Measurements from ENCODE around the gene VAV1.
"Not testable (repeated sequence)": the region's sequence is repeated elsewhere in the genome, so short reads cannot be mapped to it uniquely, and the experiment has no call there.

VAV1 gene

GRCh38 chr19:6819323-6819722 is 46.8 kb downstream of the VAV1 start:
- no peak for DNase-seq

GRCh38 chr19:6820237-6820636 is 47.7 kb downstream of the VAV1 start:
- no peak for DNase-seq

- DNase-seq, result no peak
Observed at GRCh38 chr19:6821639-6822310, 49.3 kb downstream of the VAV1 start.

- peak; percentile 37 for DNase-seq
Observed at GRCh38 chr19:6822311-6822670, 49.8 kb downstream of the VAV1 start.

GRCh38 chr19:6825076-6825774 is 52.7 kb downstream of the VAV1 start:
- no peak for DNase-seq

- no peak for DNase-seq
Observed at GRCh38 chr19:6826281-6826920, 53.9 kb downstream of the VAV1 start.

GRCh38 chr19:6828306-6828697 is 55.8 kb downstream of the VAV1 start:
- DNase-seq, result peak; percentile 17

GRCh38 chr19:6828698-6829633 is 56.5 kb downstream of the VAV1 start:
- peak; percentile 81 for DNase-seq

- DNase-seq, result not testable (repeated sequence)
Observed at GRCh38 chr19:6829829-6830228, 57.3 kb downstream of the VAV1 start.

- not testable (repeated sequence) for DNase-seq
Observed at GRCh38 chr19:6831084-6831483, 58.6 kb downstream of the VAV1 start.

- DNase-seq, result no peak
Observed at GRCh38 chr19:6832412-6832811, 59.9 kb downstream of the VAV1 start.

GRCh38 chr19:6833166-6833790 is 60.8 kb downstream of the VAV1 start:
- DNase-seq, result no peak

- no peak for DNase-seq
Observed at GRCh38 chr19:6834433-6834832, 61.9 kb downstream of the VAV1 start.

GRCh38 chr19:6835501-6835900 is 63.0 kb downstream of the VAV1 start:
- no peak for DNase-seq

- DNase-seq, result no peak
Observed at GRCh38 chr19:6837525-6837924, 65.0 kb downstream of the VAV1 start.

- no peak for DNase-seq
Observed at GRCh38 chr19:6838062-6838655, 65.7 kb downstream of the VAV1 start.

GRCh38 chr19:6842871-6843607 is 70.5 kb downstream of the VAV1 start:
- no peak for DNase-seq

- DNase-seq, result no peak
Observed at GRCh38 chr19:6847828-6848200, 75.3 kb downstream of the VAV1 start.

GRCh38 chr19:6848986-6849385 is 76.5 kb downstream of the VAV1 start:
- DNase-seq, result no peak

- no peak for DNase-seq
Observed at GRCh38 chr19:6849876-6850275, 77.4 kb downstream of the VAV1 start.

GRCh38 chr19:6851359-6851758 is 78.9 kb downstream of the VAV1 start:
- no peak for DNase-seq

- no peak for DNase-seq
Observed at GRCh38 chr19:6852001-6852400, 79.5 kb downstream of the VAV1 start.

Measured in NCI-H2029 treated with DMSO at 0.1 percent for 48 hours (cell line).